Thyroid gland (tissue), 4 donors: ENCODE data around the gene TMED4. TPM values are rescaled to one million over a fixed set of nuclear protein-coding genes. Genes with fewer than 3 reads are reported as not detected.
"Not testable (repeated sequence)": the region's sequence is repeated elsewhere in the genome, so short reads cannot be mapped to it uniquely, and the experiment has no call there.

Experiments
- DNase-seq, 2 donors: peaks; one replicate each; pipeline ENCODE4 v3.0.0-alpha.2; 2019
- H3K27ac ChIP-seq, 3 donors: fragments of 200-600 bp; sonication (generic); 1 replicate in 2 of 3; 2 replicates in 1 of 3; pipeline ENCODE4 v1.5.1; 2016 to 2019; ENCODE audit warnings: mild to moderate bottlenecking in 1 of 3, moderate library complexity in 1 of 3
- H3K27me3 ChIP-seq: fragments of 200-600 bp; sonication (generic); one replicate; pipeline ENCODE4 v1.5.1; 2019
- H3K36me3 ChIP-seq, 2 donors: fragments of 200-600 bp; sonication (generic); one replicate each; pipeline ENCODE4 v1.5.1; 2016 to 2019
- H3K4me1 ChIP-seq, 2 donors: fragments of 200-600 bp; sonication (generic); one replicate each; pipeline ENCODE4 v1.5.1; 2017 to 2019
- H3K4me3 ChIP-seq, 3 donors: fragments of 200-600 bp; sonication (generic); replicated peaks in 1 of 3; 1 replicate in 2 of 3; 2 replicates in 1 of 3; pipeline ENCODE4 v1.5.1; 2016; ENCODE audit warnings: mild to moderate bottlenecking in 1 of 3
- H3K9me3 ChIP-seq: fragments of 200-600 bp; sonication (generic); one replicate; pipeline ENCODE4 v1.5.1; 2017
- POLR2A ChIP-seq, 2 donors: fragments of 450-650 bp; IDR thresholded peaks; one replicate each; pipeline ENCODE4 v1.6.1; 2017; ENCODE audit warnings: antibody characterized with exemption in 2 of 2, mild to moderate bottlenecking in 2 of 2, moderate library complexity in 1 of 2
- WGBS, 2 donors: methylation state at CpG; one replicate each; pipeline ENCODE4 v1.1.5; 2017; 5-methylcytosine and 5-hydroxymethylcytosine counted together
- intact Hi-C: fragments of 100-400 bp; cut with DNase I; formaldehyde crosslinking; loops from one replicate; pipeline ENCODE4 v1.15.1; 2023
- total RNA-seq, 4 donors: library from RNA; depleted of rRNA; stranded (reverse); fragments of >200 nt; gene quantifications; one replicate each; pipeline ENCODE4 v1.2.3, GENCODE V29; 2016
- TF ChIP-seq, protein P1 (sequence below), 6 experiments: fragments of 200-600 bp in 3 of 6; fragments of 450-650 bp in 3 of 6; sonication (generic) in 3 of 6; IDR thresholded peaks; one replicate each; pipeline ENCODE4 v1.5.1; 2016 to 2019; ENCODE audit warnings: antibody characterized with exemption in 6 of 6, mild to moderate bottlenecking in 2 of 6, inconsistent platforms in 1 of 6, moderate library complexity in 1 of 6

TMED4 gene
- total RNA-seq, 4 donors from 2014 or later: 240 to 522 (median 435) TPM

DNA sequence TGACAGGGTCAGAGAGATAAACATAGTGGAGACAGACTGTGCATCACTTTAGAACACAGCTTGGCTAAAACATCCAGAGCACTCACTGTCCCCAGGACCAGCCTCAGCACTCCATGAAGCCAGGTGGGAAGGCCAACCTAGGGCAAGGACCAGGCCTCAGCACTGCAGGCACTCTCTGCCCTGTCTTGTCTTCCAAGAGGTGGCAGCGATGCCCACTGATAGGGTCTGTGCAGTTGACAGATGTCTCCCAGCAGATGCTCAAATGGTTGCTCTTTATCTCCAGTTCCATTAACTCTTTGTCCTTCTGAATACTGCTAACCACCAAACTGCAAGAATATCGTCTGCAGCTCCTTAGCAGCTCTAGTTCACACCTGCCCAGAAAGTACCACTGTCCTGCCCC is 17.4 kb downstream of the TMED4 start:
- intact Hi-C loops: loop anchor here (10.0 kb wide), 2 partner anchors 320 to 570 kb away; no protein-coding TSS in a partner anchor
- Histone ChIP-seq H3K4me1 (no peaks in the 10 kb centered on the region), H3K27ac (no peak overlapping the region), H3K27me3 (no peaks in the 10 kb centered on the region), H3K4me3 (no peak overlapping the region), H3K36me3 (peaks cover 33 to 39% of the 10 kb centered on the region in 2 donors), H3K9me3 (no peaks in the 10 kb centered on the region)
- TF ChIP-seq, protein P1, sequence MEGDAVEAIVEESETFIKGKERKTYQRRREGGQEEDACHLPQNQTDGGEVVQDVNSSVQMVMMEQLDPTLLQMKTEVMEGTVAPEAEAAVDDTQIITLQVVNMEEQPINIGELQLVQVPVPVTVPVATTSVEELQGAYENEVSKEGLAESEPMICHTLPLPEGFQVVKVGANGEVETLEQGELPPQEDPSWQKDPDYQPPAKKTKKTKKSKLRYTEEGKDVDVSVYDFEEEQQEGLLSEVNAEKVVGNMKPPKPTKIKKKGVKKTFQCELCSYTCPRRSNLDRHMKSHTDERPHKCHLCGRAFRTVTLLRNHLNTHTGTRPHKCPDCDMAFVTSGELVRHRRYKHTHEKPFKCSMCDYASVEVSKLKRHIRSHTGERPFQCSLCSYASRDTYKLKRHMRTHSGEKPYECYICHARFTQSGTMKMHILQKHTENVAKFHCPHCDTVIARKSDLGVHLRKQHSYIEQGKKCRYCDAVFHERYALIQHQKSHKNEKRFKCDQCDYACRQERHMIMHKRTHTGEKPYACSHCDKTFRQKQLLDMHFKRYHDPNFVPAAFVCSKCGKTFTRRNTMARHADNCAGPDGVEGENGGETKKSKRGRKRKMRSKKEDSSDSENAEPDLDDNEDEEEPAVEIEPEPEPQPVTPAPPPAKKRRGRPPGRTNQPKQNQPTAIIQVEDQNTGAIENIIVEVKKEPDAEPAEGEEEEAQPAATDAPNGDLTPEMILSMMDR (IDR thresholded peaks at IDR 0.05): no peak
- TF ChIP-seq POLR2A (IDR thresholded peaks at IDR 0.05): no peak
- WGBS, 2 donors: 94 to 100% methylated on average over 2 of the region's 2 CpGs
- DNase-seq: no peak

GRCh38 chr7:44563171-44563679 is 18.8 kb downstream of the TMED4 start:
- no peaks in the 10 kb centered on the region for H3K27me3 ChIP-seq
- peaks cover 19 to 25% of the 10 kb centered on the region in 2 donors for H3K36me3 ChIP-seq
- H3K27ac ChIP-seq: no peak overlapping the region
- no peak for DNase-seq
- intact Hi-C loops: loop anchor here (10.0 kb wide), 2 partner anchors 318 to 572 kb away; no protein-coding TSS in a partner anchor
- no peaks in the 10 kb centered on the region for H3K9me3 ChIP-seq
- no peak overlapping the region for H3K4me3 ChIP-seq
- H3K4me1 ChIP-seq: no peaks in the 10 kb centered on the region
- WGBS, 2 donors: 66 to 91% methylated on average over 3 of the region's 3 CpGs
- TF ChIP-seq POLR2A (IDR thresholded peaks at IDR 0.05): no peak
- TF ChIP-seq, protein P1 (IDR thresholded peaks at IDR 0.05): no peak

- H3K27me3 ChIP-seq, H3K9me3 ChIP-seq, H3K27ac ChIP-seq, H3K4me1 ChIP-seq, DNase-seq, H3K4me3 ChIP-seq: not testable (repeated sequence)
- intact Hi-C loops: loop anchor here (10.0 kb wide), 2 partner anchors 318 to 572 kb away; no protein-coding TSS in a partner anchor
- peaks cover 13 to 19% of the 10 kb centered on the region in 2 donors for H3K36me3 ChIP-seq
- WGBS, 2 donors: 93 to 94% methylated on average over 8 of the region's 8 CpGs
Measured at GRCh38 chr7:44562622-44562962, 19.4 kb downstream of the TMED4 start.

DNA sequence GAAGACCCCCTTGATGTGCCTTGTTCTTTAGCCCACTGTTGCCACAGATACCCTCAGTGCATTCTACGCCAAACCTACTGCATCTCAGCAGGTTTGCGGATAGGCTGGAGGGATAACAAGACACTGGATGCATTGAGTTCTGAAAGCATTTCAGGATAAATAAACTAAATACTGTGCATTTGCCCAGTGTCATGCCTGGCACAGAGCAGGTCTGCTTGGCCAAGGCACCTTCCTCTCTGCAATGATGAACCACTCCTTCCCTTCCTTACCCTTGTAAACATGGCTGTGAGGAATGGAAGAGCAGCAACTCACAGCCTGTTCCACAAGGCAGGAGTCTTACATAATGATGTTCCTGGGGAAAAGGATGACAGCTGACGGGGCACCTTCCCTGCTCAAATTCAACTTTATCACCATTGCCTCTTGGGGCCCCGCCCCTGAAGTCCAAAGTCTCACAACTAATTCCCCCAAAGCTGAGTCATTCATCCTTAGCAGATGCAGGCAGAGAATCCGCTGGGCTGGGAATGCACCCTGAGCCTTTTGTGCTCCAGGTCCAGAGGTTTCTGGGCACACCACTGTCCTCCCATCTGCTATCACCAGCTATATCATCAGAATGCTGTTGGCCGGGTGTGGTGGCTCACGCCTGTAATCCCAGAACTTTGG is 19.9 kb downstream of the TMED4 start:
- no peak overlapping the region for H3K4me3 ChIP-seq
- H3K27ac ChIP-seq: no peak overlapping the region
- intact Hi-C loops: loop anchor here (10.0 kb wide), 2 partner anchors 317 to 573 kb away; no protein-coding TSS in a partner anchor
- no peak for DNase-seq
- H3K9me3 ChIP-seq: no peaks in the 10 kb centered on the region
- H3K4me1 ChIP-seq: no peaks in the 10 kb centered on the region
- no peaks in the 10 kb centered on the region for H3K27me3 ChIP-seq
- 87 to 95% methylated on average over 7 of the region's 7 CpGs for WGBS, 2 donors
- no peak for TF ChIP-seq POLR2A (IDR thresholded peaks at IDR 0.05)
- TF ChIP-seq, protein P1 (IDR thresholded peaks at IDR 0.05): no peak
- H3K36me3 ChIP-seq: peaks cover 8 to 14% of the 10 kb centered on the region in 2 donors

- Histone ChIP-seq H3K27me3 (no peaks in the 10 kb centered on the region), H3K36me3 (peaks cover 8 to 10% of the 10 kb centered on the region in 2 donors), H3K4me1 (no peaks in the 10 kb centered on the region), H3K27ac (no peak overlapping the region), H3K9me3 (no peaks in the 10 kb centered on the region), H3K4me3 (no peak overlapping the region)
- no peak for DNase-seq
- intact Hi-C loops: loop anchor here (10.0 kb wide), 2 partner anchors 317 to 573 kb away; no protein-coding TSS in a partner anchor
- no peak for TF ChIP-seq POLR2A (IDR thresholded peaks at IDR 0.05)
- TF ChIP-seq, protein P1 (IDR thresholded peaks at IDR 0.05): no peak
- 70 to 74% methylated on average over 6 of the region's 6 CpGs for WGBS, 2 donors
Measured at GRCh38 chr7:44561481-44561880, 20.6 kb downstream of the TMED4 start.
